NCI-H2196 (cell line): ENCODE results near the gene TUBB.

Experiments used
- DNase-seq: peaks from one replicate; lab custom pipeline; 2025; ENCODE audit not compliant: unreplicated experiment; lab: John Stamatoyannopoulos, UW

The TUBB gene

GRCh38 chr6:30719791-30720737 is at the start of gene TUBB:
TSS of gene TUBB (plus strand) at chr6:30720352. CDS start at chr6:30720507, 155 bp downstream.
- peak; percentile 96 for DNase-seq

GRCh38 chr6:30670760-30671527 is 49.2 kb upstream of the TUBB start:
- DNase-seq = no peak

GRCh38 chr6:30672445-30673253 is 47.5 kb upstream of the TUBB start, which contains the start of gene DHX16:
TSS of gene DHX16 (minus strand) at chr6:30673006. CDS start at chr6:30672841, 165 bp downstream.
- DNase-seq = peak; percentile 93

- DNase-seq = no peak
Measured at GRCh38 chr6:30676660-30677285, 43.4 kb upstream of the TUBB start.

- peak; percentile 72 for DNase-seq
Measured at GRCh38 chr6:30678964-30679726, 41.0 kb upstream of the TUBB start.

- DNase-seq = no peak
Measured at GRCh38 chr6:30679765-30680535, 40.2 kb upstream of the TUBB start.

- no peak for DNase-seq
Measured at GRCh38 chr6:30681766-30682142, 38.4 kb upstream of the TUBB start.

GRCh38 chr6:30682143-30683117 is 37.7 kb upstream of the TUBB start:
- no peak for DNase-seq

- DNase-seq = no peak
Measured at GRCh38 chr6:30683183-30683979, 36.8 kb upstream of the TUBB start.

GRCh38 chr6:30683980-30684338 is 36.2 kb upstream of the TUBB start:
- no peak for DNase-seq

- no peak for DNase-seq
Measured at GRCh38 chr6:30684386-30685156, 35.6 kb upstream of the TUBB start.

- no peak for DNase-seq
Measured at GRCh38 chr6:30685157-30686008, 34.8 kb upstream of the TUBB start.

- DNase-seq = peak; percentile 31
Measured at GRCh38 chr6:30686009-30686907, 33.9 kb upstream of the TUBB start, which contains the start of gene PPP1R18. TSS of gene PPP1R18 (minus strand) at chr6:30686645. CDS start at chr6:30686018, 627 bp downstream.

- DNase-seq = peak; percentile 59
Measured at GRCh38 chr6:30686908-30687658, 33.1 kb upstream of the TUBB start.
